ACHN (cell line): Measurements from ENCODE around the gene TPGS2.
"Not testable (repeated sequence)": the region's sequence is repeated elsewhere in the genome, so short reads cannot be mapped to it uniquely, and the experiment has no call there.

Source experiments
- DNase-seq: peaks from one replicate; pipeline ENCODE4 v3.0.0-alpha.2; 2015
- in situ Hi-C: cut with HindIII; loops from 2 replicates; pipeline ENCODE4 v1.10.0; 2017; ENCODE audit warnings: low sequenced_read_pairs, low pct_ligation_motif_present, low pct_unique_long_range_greater_than_20kb

TPGS2 gene

GRCh38 chr18:36829362-36830157 lies 758 bp upstream of the TPGS2 start:
- in situ Hi-C loops = no loop called here

GRCh38 chr18:36828157-36828629 lies 609 bp downstream of the TPGS2 start:
- peak; percentile 58 for DNase-seq
- in situ Hi-C loops = no loop called here

More at GRCh38 chr18:36829362-36830157, 758 bp upstream of the TPGS2 start:
- peak; percentile 21 for DNase-seq

- DNase-seq = no peak
- in situ Hi-C loops = no loop called here
Measured at GRCh38 chr18:36826556-36826955, 2.2 kb downstream of the TPGS2 start.

- in situ Hi-C loops = no loop called here
- no peak for DNase-seq
Measured at GRCh38 chr18:36825526-36825925, 3.3 kb downstream of the TPGS2 start.

- DNase-seq = no peak
- in situ Hi-C loops = no loop called here
Measured at GRCh38 chr18:36821681-36822080, 7.1 kb downstream of the TPGS2 start.

- in situ Hi-C loops = no loop called here
- DNase-seq = no peak
Measured at GRCh38 chr18:36819621-36820020, 9.2 kb downstream of the TPGS2 start.

GRCh38 chr18:36818652-36819051 lies 10.2 kb downstream of the TPGS2 start:
- DNase-seq = no peak
- in situ Hi-C loops = no loop called here

GRCh38 chr18:36817039-36817438 lies 11.8 kb downstream of the TPGS2 start:
- in situ Hi-C loops = no loop called here
- DNase-seq = no peak

- DNase-seq, in situ Hi-C loops: not testable (repeated sequence)
Measured at GRCh38 chr18:36816096-36816495, 12.7 kb downstream of the TPGS2 start.

- no peak for DNase-seq
- in situ Hi-C loops = no loop called here
Measured at GRCh38 chr18:36814994-36815393, 13.8 kb downstream of the TPGS2 start.

GRCh38 chr18:36813824-36814223 lies 15.0 kb downstream of the TPGS2 start:
- no peak for DNase-seq
- in situ Hi-C loops = no loop called here

GRCh38 chr18:36813101-36813775 lies 15.6 kb downstream of the TPGS2 start:
- in situ Hi-C loops = no loop called here
- no peak for DNase-seq

- in situ Hi-C loops = no loop called here
- no peak for DNase-seq
Measured at GRCh38 chr18:36812678-36813077, 16.1 kb downstream of the TPGS2 start.

- in situ Hi-C loops = no loop called here
- DNase-seq = no peak
Measured at GRCh38 chr18:36811955-36812354, 16.8 kb downstream of the TPGS2 start.

GRCh38 chr18:36811430-36811829 lies 17.4 kb downstream of the TPGS2 start:
- in situ Hi-C loops = no loop called here
- no peak for DNase-seq

- peak; percentile 66 for DNase-seq
- in situ Hi-C loops = no loop called here
Measured at GRCh38 chr18:36809590-36810381, 19.0 kb downstream of the TPGS2 start.

GRCh38 chr18:36808681-36809080 lies 20.1 kb downstream of the TPGS2 start:
- DNase-seq = no peak
- in situ Hi-C loops = no loop called here

GRCh38 chr18:36805105-36805504 lies 23.7 kb downstream of the TPGS2 start:
- in situ Hi-C loops = no loop called here
- DNase-seq = no peak
